Erythroblast (primary cell): ENCODE data around the gene GPR42.

Source experiments
- GATA1 ChIP-seq: IDR thresholded peaks from 2 replicates; pipeline ENCODE4 v1.6.1; 2011; ENCODE audit warnings: low read depth, mild to moderate bottlenecking, control low read depth, low read length, moderate library complexity
- POLR2A ChIP-seq: IDR thresholded peaks from 2 replicates; pipeline ENCODE4 v1.6.1; 2011; ENCODE audit warnings: mild to moderate bottlenecking, low read length

DNA sequence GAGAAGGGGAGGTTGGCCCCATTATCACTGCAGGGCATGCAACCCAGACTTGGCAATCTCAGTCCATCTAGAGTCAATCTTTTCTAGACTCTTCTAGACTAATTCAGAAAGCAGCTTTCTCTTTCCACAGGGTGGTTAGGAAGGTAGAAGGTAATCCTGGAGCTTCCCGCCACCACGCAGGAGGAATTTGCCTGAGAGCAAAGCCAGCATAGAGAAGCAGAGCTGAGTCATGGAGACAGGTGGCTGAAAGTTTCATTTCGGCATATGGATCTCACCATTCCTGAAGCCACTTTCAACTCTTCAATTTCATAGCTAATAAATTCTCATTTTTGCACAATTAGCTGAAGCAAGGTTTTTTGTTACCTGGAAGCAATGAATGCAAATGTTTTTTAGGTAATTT, 48.2 kb downstream of the GPR42 start:
- TF ChIP-seq POLR2A, result no peak
- no peak for TF ChIP-seq GATA1
